GM18508 (cell line): ENCODE measurements around the gene COX7B2.

Experiments used
- ATAC-seq: cut with Tn5 transposase; IDR thresholded peaks from one replicate; pipeline ENCODE4 v1.9.1; 2021; ENCODE audit warnings: moderate number of reproducible peaks; ENCODE audit not compliant: insufficient read depth, unreplicated experiment

Gene COX7B2

GRCh38 chr4:46909078-46909477, at the start of gene COX7B2:
Gene COX7B2 (minus strand): TSS chr4:46909245. CDS start chr4:46735192, 174,053 bp downstream.
- no peak for ATAC-seq

DNA sequence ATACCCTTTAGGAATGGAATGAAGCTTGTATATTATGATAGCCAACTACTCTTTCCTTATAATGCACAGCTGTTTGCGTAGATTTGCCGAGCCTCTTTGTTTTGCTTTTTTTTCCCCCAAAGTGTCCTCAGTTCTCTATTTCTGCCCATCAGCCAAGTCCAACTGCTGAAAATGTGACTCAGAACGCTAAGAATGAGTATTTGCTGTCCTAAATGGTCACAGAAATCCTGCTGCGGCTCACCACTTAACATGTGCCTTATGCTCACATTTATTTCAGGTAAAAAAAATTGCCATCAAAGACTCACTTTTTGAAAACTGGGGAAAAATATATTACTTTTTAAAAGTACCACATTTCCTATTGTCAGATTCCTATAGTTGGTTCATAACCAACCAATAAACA, 47.4 kb upstream of the COX7B2 start:
- no peak for ATAC-seq

- no peak for ATAC-seq
Observed at GRCh38 chr4:46955601-46956000, 46.6 kb upstream of the COX7B2 start.

DNA sequence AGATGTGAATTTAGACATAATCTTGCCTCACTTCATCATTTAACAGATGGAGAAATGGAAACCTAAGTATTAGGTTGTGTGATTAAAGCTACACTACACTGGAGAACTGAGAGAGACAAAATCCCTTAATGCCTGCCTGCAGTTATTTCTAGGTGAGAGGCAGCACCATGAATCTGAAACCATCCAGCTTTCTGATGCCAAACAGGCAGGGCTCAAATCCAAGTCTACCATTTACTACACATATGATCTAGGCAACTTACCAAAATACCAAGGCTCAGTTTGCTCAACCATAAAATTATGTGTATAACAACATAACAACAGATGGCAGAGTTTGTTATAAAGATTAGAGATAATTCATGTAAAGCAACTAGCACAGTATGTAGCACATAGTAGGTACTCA, 45.6 kb upstream of the COX7B2 start:
- ATAC-seq: no peak

GRCh38 chr4:46953564-46953963, 44.5 kb upstream of the COX7B2 start:
- ATAC-seq: no peak

- no peak for ATAC-seq
Observed at GRCh38 chr4:46952451-46952850, 43.4 kb upstream of the COX7B2 start.

GRCh38 chr4:46950826-46951225, 41.8 kb upstream of the COX7B2 start:
- ATAC-seq: no peak

GRCh38 chr4:46949822-46950221, 40.8 kb upstream of the COX7B2 start:
- no peak for ATAC-seq

DNA sequence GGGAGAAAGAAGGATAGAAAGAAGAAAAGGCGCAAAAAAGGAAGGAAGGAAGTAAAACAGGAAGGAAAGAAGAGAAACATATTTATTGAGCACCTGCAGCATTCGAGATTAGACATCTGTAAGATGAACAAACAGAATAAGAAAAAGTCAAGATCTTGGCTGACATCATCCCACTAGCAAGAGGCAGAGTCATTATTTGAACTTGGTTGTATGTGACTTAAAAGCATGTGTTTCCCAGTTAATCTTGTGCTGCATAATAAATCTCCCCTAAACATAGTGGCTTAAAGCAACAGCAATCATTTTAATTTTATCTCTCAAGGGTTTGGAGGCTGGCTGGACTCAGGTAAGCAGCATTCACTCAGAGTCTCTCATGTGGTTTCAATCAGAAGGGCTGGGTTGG, 38.5 kb upstream of the COX7B2 start:
- ATAC-seq: no peak

GRCh38 chr4:46946919-46947536, 38.0 kb upstream of the COX7B2 start:
- ATAC-seq: no peak

GRCh38 chr4:46945062-46945461, 36.0 kb upstream of the COX7B2 start:
- ATAC-seq: no peak

DNA sequence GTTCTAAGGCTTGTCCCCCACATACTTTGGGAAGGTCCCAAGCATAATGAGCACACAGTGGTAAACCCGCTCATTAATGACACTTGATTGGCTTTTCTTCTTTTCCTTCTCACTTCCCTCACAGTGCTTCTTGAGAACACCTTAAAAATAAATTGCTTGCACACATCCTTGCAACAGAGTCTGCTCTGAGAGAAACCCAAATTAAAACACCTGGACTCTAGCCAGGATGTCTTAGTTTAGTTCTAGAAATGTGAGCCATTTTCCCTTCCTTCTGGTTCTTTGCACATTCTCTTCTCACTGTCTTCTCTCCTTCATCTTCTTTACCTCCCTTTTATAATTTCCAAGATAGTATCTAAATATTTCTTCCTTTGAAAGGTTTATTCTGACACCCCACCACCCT, 35.3 kb upstream of the COX7B2 start:
- ATAC-seq: no peak

DNA sequence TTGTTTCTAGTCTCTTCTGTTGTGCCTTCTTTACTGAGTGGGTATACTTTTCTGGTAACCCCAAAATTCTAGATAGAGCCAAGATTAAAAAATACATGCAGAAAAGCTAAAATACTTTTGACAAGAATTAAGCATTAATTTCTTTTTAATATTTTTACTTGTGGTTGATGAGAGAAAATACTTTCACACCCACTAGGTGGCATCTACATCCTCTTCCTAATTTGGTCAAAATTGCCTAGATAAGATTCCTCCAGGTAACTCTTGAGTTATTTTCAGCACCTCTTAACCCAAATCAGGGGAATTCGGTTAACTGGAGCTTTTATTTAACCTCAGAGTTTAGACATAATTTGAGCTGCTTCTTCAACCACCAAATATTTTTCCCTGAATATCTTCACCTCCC, 28.4 kb upstream of the COX7B2 start:
- no peak for ATAC-seq

GRCh38 chr4:46934726-46935125, 25.7 kb upstream of the COX7B2 start:
- no peak for ATAC-seq

- ATAC-seq: no peak
Observed at GRCh38 chr4:46933686-46934085, 24.6 kb upstream of the COX7B2 start.

- ATAC-seq: peak; percentile 75
Observed at GRCh38 chr4:46931981-46932380, 22.9 kb upstream of the COX7B2 start.

DNA sequence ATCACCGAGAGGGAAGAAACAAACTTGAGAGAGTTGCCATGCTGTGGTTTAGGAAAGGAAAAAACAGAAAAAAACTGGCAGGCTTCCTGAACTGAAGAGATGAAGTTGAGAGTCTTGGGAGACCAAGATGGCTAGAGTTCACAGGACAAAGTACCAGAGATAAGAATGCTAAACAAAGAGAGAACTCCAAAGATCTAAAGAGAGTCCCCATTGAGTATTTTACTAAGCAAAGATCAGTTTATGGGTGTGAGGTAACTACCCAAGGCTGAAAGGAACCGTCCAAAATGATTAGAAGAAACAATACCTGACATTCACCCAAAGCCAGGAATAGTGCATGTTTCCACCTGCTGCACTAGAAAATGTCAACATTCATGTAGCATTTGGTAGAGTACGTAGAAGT, 21.8 kb upstream of the COX7B2 start:
- ATAC-seq: no peak

GRCh38 chr4:46927201-46927600, 18.2 kb upstream of the COX7B2 start:
- no peak for ATAC-seq

GRCh38 chr4:46924789-46925529, 15.9 kb upstream of the COX7B2 start:
- ATAC-seq: no peak

DNA sequence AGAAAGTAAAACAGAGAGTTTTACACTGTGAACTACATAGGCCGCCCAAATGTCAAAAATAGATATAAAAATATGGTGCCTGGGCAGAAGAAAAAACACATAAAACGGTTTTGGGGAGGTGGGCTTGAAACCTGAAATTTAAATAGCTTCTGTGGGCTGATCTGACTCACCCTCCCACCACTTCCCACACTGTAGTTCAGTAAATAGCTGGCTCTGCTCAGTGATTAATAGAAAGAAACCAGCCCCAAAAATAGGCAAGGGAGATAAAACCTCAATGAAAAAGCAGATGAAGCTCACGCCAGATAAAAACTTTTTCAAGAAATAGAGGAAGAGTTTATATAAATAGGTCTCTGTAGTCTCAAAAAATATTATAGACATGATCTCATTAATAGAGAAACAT, 13.2 kb upstream of the COX7B2 start:
- ATAC-seq: no peak

GRCh38 chr4:46908148-46908547, 897 bp downstream of the COX7B2 start:
- ATAC-seq: no peak

GRCh38 chr4:46900082-46900481, 9.0 kb downstream of the COX7B2 start:
- no peak for ATAC-seq
